ENCODE measurements around the gene FGD3.

Gene FGD3

DNA sequence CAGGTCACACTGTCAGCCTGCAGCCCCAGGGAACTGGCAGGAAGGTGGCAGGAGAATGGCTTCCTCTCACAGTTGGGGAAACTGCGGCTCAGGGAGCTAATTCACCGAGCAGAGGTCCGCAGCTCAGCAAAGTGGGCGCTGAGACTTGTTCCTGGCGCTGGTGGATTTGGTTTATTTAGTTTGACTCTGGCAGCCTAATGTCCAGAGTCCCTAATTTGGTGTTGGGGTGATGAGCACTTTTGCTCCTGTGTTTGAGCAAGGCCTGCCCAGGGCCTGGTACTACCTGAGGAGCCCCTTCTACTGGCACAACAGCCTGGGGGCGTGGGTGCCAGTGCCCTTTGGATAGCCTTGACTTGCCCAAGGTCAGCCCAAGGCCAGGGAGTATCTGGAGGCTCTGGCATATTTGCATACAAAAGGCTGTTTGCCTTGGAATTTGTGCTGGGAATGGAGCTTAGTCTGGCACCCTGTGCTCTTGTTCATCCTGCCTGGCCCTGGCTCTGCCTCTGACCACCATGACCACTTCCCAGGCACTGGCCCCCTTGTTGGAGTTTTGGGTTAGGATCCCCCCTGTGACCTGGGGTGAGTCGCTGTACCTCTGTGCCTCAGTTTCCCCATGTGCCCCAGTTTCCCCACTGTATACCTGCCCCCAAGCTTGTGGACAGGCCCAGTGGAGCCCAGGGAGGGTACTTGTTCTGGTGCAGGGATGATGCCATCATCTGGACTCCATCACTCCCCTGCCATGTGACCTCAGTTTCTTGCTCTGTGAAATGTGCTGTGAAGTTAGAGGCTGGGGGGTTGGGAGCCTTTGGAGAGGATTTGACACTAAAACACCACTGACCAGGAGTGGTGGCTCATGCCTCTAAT lies 112.6 kb downstream of the FGD3 start:
- no peaks in the 10 kb centered on the region for H3K9me3 ChIP-seq (ENCODE audit: control insufficient read depth in 1 of 2, low read length in 2 of 2)
- H3K4me3 ChIP-seq (ENCODE audit: low read depth in 1 of 2, low read length in 2 of 2) = peak overlapping the region; percentile 61 to 65
- H3K9ac ChIP-seq (ENCODE audit: low read depth in 1 of 2, low read length in 2 of 2) = peak overlapping the region; percentile 15 to 55
- H3K4me1 ChIP-seq (ENCODE audit: control insufficient read depth in 1 of 2, insufficient read depth in 2 of 2, low read length in 2 of 2) = peaks cover 46 to 52% of the 10 kb centered on the region in 2 donors
- H3K27ac ChIP-seq (ENCODE audit: low read depth, low read length) = no peak overlapping the region
- no peaks in the 10 kb centered on the region for H3K27me3 ChIP-seq (ENCODE audit: control insufficient read depth in 1 of 2, insufficient read depth in 2 of 2, low read length in 2 of 2)
- H3K36me3 ChIP-seq (ENCODE audit: control insufficient read depth in 1 of 2, insufficient read depth in 2 of 2, low read length in 2 of 2) = no peaks in the 10 kb centered on the region

DNA sequence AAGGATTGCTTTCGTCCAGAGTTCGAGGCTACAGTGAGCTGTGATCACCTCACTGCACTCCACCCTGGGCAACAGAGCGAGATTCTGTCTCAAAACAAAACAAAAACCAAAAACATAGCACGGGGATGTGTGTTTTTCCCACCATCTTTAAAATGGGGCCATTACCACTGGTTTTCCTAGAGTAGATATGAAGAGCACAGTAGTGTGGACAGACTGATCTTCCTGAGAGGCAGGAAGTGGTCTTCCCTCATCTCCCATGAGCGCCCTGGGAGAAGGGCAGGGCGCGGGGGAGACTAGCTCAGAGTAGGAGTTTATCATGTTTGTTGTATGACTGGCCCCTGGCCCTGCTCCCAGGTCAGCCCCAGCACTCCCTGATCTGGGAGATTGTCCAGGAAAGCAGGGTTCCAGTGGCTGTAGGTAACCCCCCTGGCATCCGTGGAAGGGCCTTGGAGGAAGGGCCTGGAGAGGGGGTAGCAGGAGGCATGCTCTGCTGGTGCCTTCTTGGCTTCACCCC lies 113.5 kb downstream of the FGD3 start:
- H3K36me3 ChIP-seq (ENCODE audit: control insufficient read depth in 1 of 2, insufficient read depth in 2 of 2, low read length in 2 of 2) = no peaks in the 10 kb centered on the region
- H3K9me3 ChIP-seq (ENCODE audit: control insufficient read depth in 1 of 2, low read length in 2 of 2) = no peaks in the 10 kb centered on the region
- H3K27ac ChIP-seq (ENCODE audit: low read depth, low read length) = peak overlapping the region; percentile 54
- H3K9ac ChIP-seq (ENCODE audit: low read depth in 1 of 2, low read length in 2 of 2) = no peak overlapping the region
- H3K4me1 ChIP-seq (ENCODE audit: control insufficient read depth in 1 of 2, insufficient read depth in 2 of 2, low read length in 2 of 2) = peaks cover 46 to 57% of the 10 kb centered on the region in 2 donors
- H3K27me3 ChIP-seq (ENCODE audit: control insufficient read depth in 1 of 2, insufficient read depth in 2 of 2, low read length in 2 of 2) = no peaks in the 10 kb centered on the region
- H3K4me3 ChIP-seq (ENCODE audit: low read depth in 1 of 2, low read length in 2 of 2) = peak overlapping the region; percentile 10 to 61

DNA sequence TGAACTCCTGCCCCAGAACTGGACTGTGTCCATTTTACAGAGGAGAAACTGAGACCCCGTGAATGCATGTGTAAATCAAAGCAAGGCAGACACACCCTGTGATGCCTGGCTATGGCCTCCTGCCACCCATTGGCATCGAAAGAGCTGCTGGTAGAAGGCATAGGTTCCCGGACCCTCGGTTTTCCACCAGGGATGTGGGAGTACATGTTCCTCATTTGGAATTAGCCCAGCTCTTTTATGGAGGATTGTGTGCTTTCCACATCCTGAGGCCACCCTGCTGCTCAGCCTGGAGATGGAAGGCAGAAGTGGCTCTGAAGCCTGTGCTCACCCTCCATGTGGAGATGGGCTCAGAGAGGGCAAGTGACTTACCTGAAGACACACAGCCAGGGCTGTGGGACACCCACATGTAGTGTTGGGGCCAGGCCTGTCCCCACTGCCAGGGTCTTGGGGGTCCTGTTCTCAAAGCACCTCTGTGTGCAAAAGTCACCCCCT lies 114.0 kb downstream of the FGD3 start:
- Histone ChIP-seq H3K4me3 (ENCODE audit: low read depth in 1 of 2, low read length in 2 of 2) (peak overlapping the region; percentile 10 to 44), H3K27ac (ENCODE audit: low read depth, low read length) (peak overlapping the region; percentile 54), H3K4me1 (ENCODE audit: control insufficient read depth in 1 of 2, insufficient read depth in 2 of 2, low read length in 2 of 2) (peaks cover 46 to 57% of the 10 kb centered on the region in 2 donors)

DNA sequence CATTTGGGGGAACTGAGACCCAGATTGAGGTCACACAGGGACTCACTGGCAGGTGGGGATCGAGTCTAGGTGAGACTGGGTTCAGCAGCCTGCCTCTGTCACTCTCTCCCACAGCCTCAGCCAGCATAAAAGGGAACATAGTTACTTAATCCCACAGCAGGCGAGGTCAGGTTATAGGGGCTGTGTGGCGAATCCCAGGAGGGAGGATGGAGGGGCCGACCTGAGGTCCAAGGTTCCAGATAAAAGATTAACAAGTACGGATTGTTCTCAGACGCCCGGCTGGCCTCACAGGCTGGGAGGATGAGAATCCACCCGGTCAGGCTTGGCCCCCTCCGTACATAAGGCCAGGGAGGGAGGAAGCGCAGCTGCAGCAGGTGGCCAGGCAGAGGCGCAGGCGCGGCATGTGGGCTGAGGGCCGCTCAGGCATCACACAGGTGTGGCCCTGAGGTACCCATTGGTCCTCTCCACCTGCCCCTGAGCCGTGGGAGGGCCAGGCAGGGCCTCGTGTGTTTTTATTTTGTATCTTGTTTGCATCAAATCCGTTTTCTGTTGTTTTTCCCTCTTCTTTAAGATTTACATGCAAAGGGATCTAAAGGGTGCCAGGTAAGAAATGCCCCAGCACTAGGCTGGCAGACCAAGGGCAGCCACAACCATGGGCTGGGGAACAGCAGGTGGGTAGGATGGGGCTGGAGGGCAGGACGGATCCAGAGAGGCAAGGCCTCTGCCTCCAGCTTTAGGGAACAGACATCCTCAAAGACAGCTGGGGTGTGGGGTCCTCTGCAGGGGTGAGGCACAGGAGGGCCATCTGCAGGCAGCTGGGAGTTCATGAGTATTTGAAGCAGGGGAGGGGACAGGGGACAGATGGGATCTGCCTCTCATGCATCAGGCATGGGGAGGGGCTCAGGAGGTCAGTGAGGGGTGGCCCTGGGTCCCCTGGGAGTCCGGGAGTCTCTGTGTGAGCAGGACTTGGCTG lies 114.8 kb downstream of the FGD3 start:
- H3K27ac ChIP-seq (ENCODE audit: low read depth, low read length) = peak overlapping the region; percentile 54
- H3K4me1 ChIP-seq (ENCODE audit: control insufficient read depth in 1 of 2, insufficient read depth in 2 of 2, low read length in 2 of 2) = peaks cover 46 to 57% of the 10 kb centered on the region in 2 donors
- H3K9me3 ChIP-seq (ENCODE audit: control insufficient read depth in 1 of 2, low read length in 2 of 2) = no peaks in the 10 kb centered on the region
- H3K4me3 ChIP-seq (ENCODE audit: low read depth in 1 of 2, low read length in 2 of 2) = peak overlapping the region; percentile 19 to 23
- no peaks in the 10 kb centered on the region for H3K36me3 ChIP-seq (ENCODE audit: control insufficient read depth in 1 of 2, insufficient read depth in 2 of 2, low read length in 2 of 2)
- H3K9ac ChIP-seq (ENCODE audit: low read depth in 1 of 2, low read length in 2 of 2) = peak overlapping the region in 1 of 2 donors; percentile 52
- no peaks in the 10 kb centered on the region for H3K27me3 ChIP-seq (ENCODE audit: control insufficient read depth in 1 of 2, insufficient read depth in 2 of 2, low read length in 2 of 2)

More for the DNA sequence above, 114.0 kb downstream of the FGD3 start:
- H3K27me3 ChIP-seq (ENCODE audit: control insufficient read depth in 1 of 2, insufficient read depth in 2 of 2, low read length in 2 of 2) = no peaks in the 10 kb centered on the region
- peak overlapping the region in 1 of 2 donors; percentile 25 for H3K9ac ChIP-seq (ENCODE audit: low read depth in 1 of 2, low read length in 2 of 2)
- no peaks in the 10 kb centered on the region for H3K9me3 ChIP-seq (ENCODE audit: control insufficient read depth in 1 of 2, low read length in 2 of 2)
- H3K36me3 ChIP-seq (ENCODE audit: control insufficient read depth in 1 of 2, insufficient read depth in 2 of 2, low read length in 2 of 2) = no peaks in the 10 kb centered on the region

DNA sequence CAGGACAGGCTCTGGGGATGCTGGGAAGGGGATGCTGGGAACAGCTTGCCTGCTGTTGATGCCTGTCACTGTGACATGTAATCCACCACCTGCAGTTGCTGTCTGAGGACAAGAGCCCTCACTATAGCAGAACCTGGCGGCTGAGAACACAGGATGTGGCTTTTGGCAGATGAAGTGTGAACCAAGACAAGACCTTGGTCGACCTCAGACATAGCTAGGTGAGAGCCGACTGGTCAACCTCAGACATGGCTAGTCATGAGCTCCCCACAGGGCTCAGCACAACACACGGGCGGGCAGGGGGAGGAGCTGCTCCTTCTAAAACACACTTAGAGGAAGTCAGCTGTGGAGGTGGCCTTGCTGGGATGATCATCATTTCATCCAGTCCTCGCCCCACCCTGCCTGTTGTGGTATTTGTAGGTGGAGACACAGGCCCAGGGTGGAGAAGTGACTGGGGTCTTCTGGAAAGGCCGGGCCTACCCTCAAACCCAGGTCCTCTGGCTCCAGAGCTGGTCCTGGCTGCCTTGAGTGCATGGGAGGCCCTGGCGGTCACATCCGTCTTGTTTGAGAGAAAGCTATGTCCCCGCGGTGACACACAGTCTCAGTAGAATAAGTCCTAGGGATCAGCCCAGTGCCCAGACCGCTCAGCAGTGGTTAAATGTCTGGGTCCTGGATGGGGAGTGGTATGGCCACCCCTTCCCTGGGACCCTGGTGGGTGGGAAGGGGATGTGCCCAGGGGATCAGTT lies 117.2 kb downstream of the FGD3 start:
- H3K4me3 ChIP-seq (ENCODE audit: low read depth in 1 of 2, low read length in 2 of 2) = no peak overlapping the region
- no peaks in the 10 kb centered on the region for H3K9me3 ChIP-seq (ENCODE audit: control insufficient read depth in 1 of 2, low read length in 2 of 2)
- H3K27ac ChIP-seq (ENCODE audit: low read depth, low read length) = no peak overlapping the region
- no peaks in the 10 kb centered on the region for H3K36me3 ChIP-seq (ENCODE audit: control insufficient read depth in 1 of 2, insufficient read depth in 2 of 2, low read length in 2 of 2)
- peaks cover 43 to 53% of the 10 kb centered on the region in 2 donors for H3K4me1 ChIP-seq (ENCODE audit: control insufficient read depth in 1 of 2, insufficient read depth in 2 of 2, low read length in 2 of 2)
- H3K27me3 ChIP-seq (ENCODE audit: control insufficient read depth in 1 of 2, insufficient read depth in 2 of 2, low read length in 2 of 2) = no peaks in the 10 kb centered on the region
- peak overlapping the region in 1 of 2 donors; percentile 15 for H3K9ac ChIP-seq (ENCODE audit: low read depth in 1 of 2, low read length in 2 of 2)

DNA sequence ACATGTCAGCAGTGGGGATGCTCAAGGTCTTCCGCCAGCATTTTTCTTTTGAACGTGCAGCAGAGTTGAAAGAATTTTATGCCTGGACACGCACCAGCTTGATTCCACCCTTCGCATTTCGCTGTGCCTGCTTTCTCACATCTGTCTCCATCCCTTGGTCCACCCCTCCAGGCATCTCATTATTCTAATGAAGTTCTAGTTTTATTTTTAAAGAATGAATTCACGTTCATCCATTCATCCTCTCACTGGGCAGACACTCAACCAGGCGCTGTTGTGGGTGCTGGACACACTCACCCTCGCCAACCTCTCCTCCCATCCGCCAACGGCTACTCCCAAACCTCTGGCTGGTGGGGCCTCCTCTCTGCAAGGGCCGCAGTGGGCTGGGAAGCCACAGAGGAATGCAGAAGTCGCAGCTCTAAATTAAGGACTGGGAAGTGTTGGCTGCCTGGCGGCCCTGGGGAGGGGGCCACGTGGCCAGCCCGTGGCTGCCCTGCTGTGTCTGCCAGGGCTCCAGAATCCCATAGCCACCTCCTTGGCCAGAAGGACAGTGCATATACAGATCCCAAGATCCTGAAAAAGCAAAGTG lies 117.9 kb downstream of the FGD3 start:
- Histone ChIP-seq H3K4me1 (ENCODE audit: control insufficient read depth in 1 of 2, insufficient read depth in 2 of 2, low read length in 2 of 2) (peaks cover 36 to 46% of the 10 kb centered on the region in 2 donors), H3K27ac (ENCODE audit: low read depth, low read length) (no peak overlapping the region), H3K9ac (ENCODE audit: low read depth in 1 of 2, low read length in 2 of 2) (no peak overlapping the region), H3K4me3 (ENCODE audit: low read depth in 1 of 2, low read length in 2 of 2) (no peak overlapping the region), H3K27me3 (ENCODE audit: control insufficient read depth in 1 of 2, insufficient read depth in 2 of 2, low read length in 2 of 2) (no peaks in the 10 kb centered on the region), H3K36me3 (ENCODE audit: control insufficient read depth in 1 of 2, insufficient read depth in 2 of 2, low read length in 2 of 2) (no peaks in the 10 kb centered on the region), H3K9me3 (ENCODE audit: control insufficient read depth in 1 of 2, low read length in 2 of 2) (no peaks in the 10 kb centered on the region)

DNA sequence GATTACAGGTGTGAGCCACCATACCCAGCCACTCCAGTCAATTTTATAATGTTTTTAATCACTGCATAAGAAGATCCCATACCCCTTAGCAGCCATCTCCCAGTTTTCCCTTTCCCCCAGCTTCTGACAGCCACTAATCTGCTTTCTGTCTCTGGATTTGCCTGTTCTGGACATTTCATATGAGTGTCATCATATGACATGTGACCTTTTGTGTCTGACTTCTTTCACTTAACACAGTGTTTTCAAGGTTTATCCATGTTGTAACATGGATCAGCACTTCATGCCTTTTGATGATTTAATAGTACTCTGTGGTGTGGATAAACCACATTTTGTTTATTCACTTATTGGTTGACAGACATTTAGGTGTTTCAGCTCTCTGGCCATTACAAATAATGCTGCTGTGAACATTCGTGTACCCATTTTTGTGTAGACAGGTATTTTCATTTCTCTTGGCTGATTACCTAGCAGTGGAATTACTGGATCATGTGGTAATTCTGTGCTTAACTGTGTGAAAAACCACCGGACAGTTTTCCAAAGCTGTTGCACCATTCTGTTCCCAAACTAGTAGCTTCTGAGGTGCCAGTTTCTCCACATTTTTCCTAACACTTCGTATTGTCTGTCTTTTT lies 119.8 kb downstream of the FGD3 start:
- Histone ChIP-seq H3K9me3 (ENCODE audit: control insufficient read depth in 1 of 2, low read length in 2 of 2) (no peaks in the 10 kb centered on the region), H3K4me3 (ENCODE audit: low read depth in 1 of 2, low read length in 2 of 2) (no peak overlapping the region), H3K27me3 (ENCODE audit: control insufficient read depth in 1 of 2, insufficient read depth in 2 of 2, low read length in 2 of 2) (no peaks in the 10 kb centered on the region), H3K27ac (ENCODE audit: low read depth, low read length) (no peak overlapping the region), H3K9ac (ENCODE audit: low read depth in 1 of 2, low read length in 2 of 2) (no peak overlapping the region), H3K4me1 (ENCODE audit: control insufficient read depth in 1 of 2, insufficient read depth in 2 of 2, low read length in 2 of 2) (peaks cover 20 to 28% of the 10 kb centered on the region in 2 donors), H3K36me3 (ENCODE audit: control insufficient read depth in 1 of 2, insufficient read depth in 2 of 2, low read length in 2 of 2) (no peaks in the 10 kb centered on the region)

DNA sequence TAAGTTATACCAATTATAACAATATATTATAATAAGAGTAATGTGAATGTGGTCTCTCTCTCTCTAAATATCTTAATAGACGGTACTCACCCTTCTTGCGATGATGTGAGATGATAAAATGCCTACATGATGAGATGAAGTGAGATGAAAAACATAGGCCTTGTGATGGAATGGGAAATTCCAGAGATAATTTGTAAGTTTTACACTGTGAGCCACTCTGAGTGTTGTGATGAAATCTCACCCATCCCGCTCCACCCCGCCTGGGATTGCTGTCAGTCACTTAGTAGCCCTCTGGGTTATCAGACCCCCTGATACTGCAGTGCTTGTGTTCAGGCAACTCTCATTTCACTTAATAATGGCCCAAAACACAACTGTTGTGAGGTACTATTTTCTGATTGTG lies 121.6 kb downstream of the FGD3 start:
- no peaks in the 10 kb centered on the region for H3K9me3 ChIP-seq (ENCODE audit: control insufficient read depth in 1 of 2, low read length in 2 of 2)
- H3K4me1 ChIP-seq (ENCODE audit: control insufficient read depth in 1 of 2, insufficient read depth in 2 of 2, low read length in 2 of 2) = peaks cover 7 to 10% of the 10 kb centered on the region in 2 donors
- H3K9ac ChIP-seq (ENCODE audit: low read depth in 1 of 2, low read length in 2 of 2) = no peak overlapping the region
- H3K36me3 ChIP-seq (ENCODE audit: control insufficient read depth in 1 of 2, insufficient read depth in 2 of 2, low read length in 2 of 2) = no peaks in the 10 kb centered on the region
- H3K27ac ChIP-seq (ENCODE audit: low read depth, low read length) = no peak overlapping the region
- no peak overlapping the region for H3K4me3 ChIP-seq (ENCODE audit: low read depth in 1 of 2, low read length in 2 of 2)
- no peaks in the 10 kb centered on the region for H3K27me3 ChIP-seq (ENCODE audit: control insufficient read depth in 1 of 2, insufficient read depth in 2 of 2, low read length in 2 of 2)

DNA sequence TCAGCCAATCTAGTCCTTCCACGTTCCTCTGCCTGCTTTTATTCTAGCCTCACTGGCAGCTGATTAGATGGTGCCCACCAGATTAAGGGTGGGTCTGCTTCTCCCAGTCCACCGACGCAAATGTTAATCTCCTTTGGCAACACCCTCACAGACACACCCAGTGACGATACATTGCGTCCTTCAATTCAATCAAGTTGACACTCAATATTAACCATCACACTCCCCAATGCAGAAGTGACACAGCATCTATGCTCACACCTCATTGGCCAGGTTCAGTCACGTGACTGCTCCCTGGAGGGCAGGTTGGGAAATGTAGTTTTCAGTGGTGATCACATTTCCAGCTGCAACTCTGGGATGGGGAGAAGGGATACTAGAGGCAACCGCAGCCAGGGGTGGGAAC lies 124.1 kb downstream of the FGD3 start:
- H3K9ac ChIP-seq (ENCODE audit: low read depth in 1 of 2, low read length in 2 of 2) = no peak overlapping the region
- H3K27ac ChIP-seq (ENCODE audit: low read depth, low read length) = no peak overlapping the region
- H3K9me3 ChIP-seq (ENCODE audit: control insufficient read depth in 1 of 2, low read length in 2 of 2) = no peaks in the 10 kb centered on the region
- peaks cover 0 to 3% of the 10 kb centered on the region in 2 donors for H3K4me1 ChIP-seq (ENCODE audit: control insufficient read depth in 1 of 2, insufficient read depth in 2 of 2, low read length in 2 of 2)
- H3K4me3 ChIP-seq (ENCODE audit: low read depth in 1 of 2, low read length in 2 of 2) = no peak overlapping the region
- H3K36me3 ChIP-seq (ENCODE audit: control insufficient read depth in 1 of 2, insufficient read depth in 2 of 2, low read length in 2 of 2) = no peaks in the 10 kb centered on the region
- H3K27me3 ChIP-seq (ENCODE audit: control insufficient read depth in 1 of 2, insufficient read depth in 2 of 2, low read length in 2 of 2) = no peaks in the 10 kb centered on the region
